HL-60 (cell line): Measurements from ENCODE around the gene FOXA1.

Experiments
- DNase-seq, 2 experiments: peaks; one replicate each; pipeline ENCODE4 v3.0.0-alpha.2; 2010 to 2020; ENCODE audit warnings: low read depth in 1 of 2, low spot score in 1 of 2
- H3K27ac ChIP-seq: fragments of 250-450 bp; sonication (Bioruptor Pico); replicated peaks from 2 replicates; pipeline ENCODE4 v1.5.1; 2020; ENCODE audit warnings: mild to moderate bottlenecking, moderate library complexity
- H3K27me3 ChIP-seq: fragments of 250-450 bp; sonication (Bioruptor Pico); 2 replicates; pipeline ENCODE4 v1.5.1; 2021; ENCODE audit warnings: mild to moderate bottlenecking, moderate library complexity; ENCODE audit not compliant: insufficient read depth, poor library complexity, severe bottlenecking
- H3K4me3 ChIP-seq: replicated peaks from 2 replicates; pipeline ENCODE4 v1.5.1; 2011; ENCODE audit warnings: mild to moderate bottlenecking, control low read depth, low read length; ENCODE audit not compliant: insufficient read depth
- CTCF ChIP-seq: IDR thresholded peaks from one replicate; pipeline ENCODE4 v1.5.1; 2011; ENCODE audit warnings: low read length, control low read depth, inconsistent platforms; ENCODE audit not compliant: insufficient read depth
- GABPA ChIP-seq: IDR thresholded peaks from 2 replicates; pipeline ENCODE4 v1.6.1; 2012; ENCODE audit warnings: low read depth
- POLR2AphosphoS5 ChIP-seq: IDR thresholded peaks from 2 replicates; pipeline ENCODE4 v1.6.1; 2012; ENCODE audit warnings: low read depth
- REST ChIP-seq: IDR thresholded peaks from 2 replicates; pipeline ENCODE4 v1.6.1; 2012; ENCODE audit warnings: low read depth; ENCODE audit not compliant: insufficient replicate concordance
- SPI1 ChIP-seq: IDR thresholded peaks from 2 replicates; pipeline ENCODE4 v1.6.1; 2012; ENCODE audit warnings: low read depth, mild to moderate bottlenecking, borderline replicate concordance

FOXA1 gene

GRCh38 chr14:37587131-37587803 is 7.8 kb downstream of the FOXA1 start:
- Histone ChIP-seq H3K27me3 (peaks cover 51% of the 10 kb centered on the region), H3K4me3 (no peak overlapping the region), H3K27ac (no peak overlapping the region)
- no peak for TF ChIP-seq CTCF
- no peak for TF ChIP-seq SPI1
- TF ChIP-seq REST, result no peak
- TF ChIP-seq GABPA, result no peak
- no peak for TF ChIP-seq POLR2AphosphoS5
- no peak for DNase-seq

GRCh38 chr14:37586797-37587130 is 8.3 kb downstream of the FOXA1 start:
- no peak overlapping the region for H3K4me3 ChIP-seq
- no peak for TF ChIP-seq CTCF
- TF ChIP-seq GABPA, result no peak
- TF ChIP-seq POLR2AphosphoS5, result no peak
- TF ChIP-seq SPI1, result no peak
- no peak for TF ChIP-seq REST
- no peak for DNase-seq
- peaks cover 51% of the 10 kb centered on the region for H3K27me3 ChIP-seq
- no peak overlapping the region for H3K27ac ChIP-seq

GRCh38 chr14:37585971-37586796 is 8.9 kb downstream of the FOXA1 start:
- no peak for DNase-seq
- H3K4me3 ChIP-seq, result no peak overlapping the region
- TF ChIP-seq SPI1, result no peak
- TF ChIP-seq CTCF, result no peak
- no peak for TF ChIP-seq REST
- TF ChIP-seq POLR2AphosphoS5, result no peak
- no peak overlapping the region for H3K27ac ChIP-seq
- peaks cover 48% of the 10 kb centered on the region for H3K27me3 ChIP-seq
